Stomach (tissue), 9 donors: ENCODE data around the gene MON1A. TPM values are rescaled to one million over a fixed set of nuclear protein-coding genes. Genes with fewer than 3 reads are reported as not detected.

ENCODE experiments used
- DNase-seq, 2 donors: peaks; one replicate each; pipeline versions ENCODE4 v3.0.0 to v3.0.0-alpha.2; 2013 to 2019
- H3K27ac ChIP-seq, 5 donors: fragments of 200-600 bp in 4 of 5; sonication (generic) in 4 of 5; one replicate each; pipeline ENCODE4 v1.5.1; 2013 to 2019; ENCODE audit warnings: mild to moderate bottlenecking in 1 of 5, moderate library complexity in 1 of 5
- H3K27me3 ChIP-seq, 3 donors: fragments of 200-600 bp; sonication (generic); one replicate each; pipeline ENCODE4 v1.5.1; 2017 to 2019; ENCODE audit warnings: mixed run types in 1 of 3
- H3K36me3 ChIP-seq, 4 donors: fragments of 200-600 bp; sonication (generic); 1 replicate in 3 of 4; 2 replicates in 1 of 4; pipeline ENCODE4 v1.5.1; 2016 to 2019
- H3K4me1 ChIP-seq, 4 donors: fragments of 200-600 bp; sonication (generic); one replicate each; pipeline ENCODE4 v1.5.1; 2016 to 2019
- H3K4me3 ChIP-seq, 4 donors: fragments of 200-600 bp; sonication (generic) in 3 of 4; one replicate each; pipeline ENCODE4 v1.5.1; 2016 to 2019; ENCODE audit warnings: mild to moderate bottlenecking in 1 of 4
- H3K9me3 ChIP-seq, 4 donors: fragments of 200-600 bp; sonication (generic); one replicate each; pipeline ENCODE4 v1.5.1; 2016 to 2019
- EP300 ChIP-seq: sonication (generic); formaldehyde crosslinking; IDR thresholded peaks from one replicate; pipeline ENCODE4 v1.6.1; 2017; ENCODE audit warnings: antibody characterized with exemption
- POLR2A ChIP-seq, 4 donors: fragments of 450-650 bp; IDR thresholded peaks; one replicate each; pipeline ENCODE4 v1.6.1; 2016; ENCODE audit warnings: antibody characterized with exemption in 4 of 4, control low read depth in 2 of 4, mild to moderate bottlenecking in 1 of 4, moderate library complexity in 1 of 4
- POLR2AphosphoS5 ChIP-seq, 3 donors: sonication (generic); formaldehyde crosslinking; IDR thresholded peaks; one replicate each; pipeline ENCODE4 v1.6.1; 2016; ENCODE audit warnings: antibody characterized with exemption in 3 of 3
- WGBS, 5 donors: extraction: QIAGEN DNeasy Blood & Tissue Kit in 3 of 5; methylation state at CpG; one replicate each; pipeline versions ENCODE4 v1.1.5 to v1.1.7; 2013 to 2018; 5-methylcytosine and 5-hydroxymethylcytosine counted together
- intact Hi-C: fragments of 100-400 bp; cut with DNase I; formaldehyde crosslinking; loops from one replicate; pipeline ENCODE4 v1.15.1; 2023; ENCODE audit warnings: low total_unique reads
- polyA plus RNA-seq, 3 donors: library from polyadenylated mRNA; stranded (reverse); fragments of 200-250 nt; gene quantifications; one replicate each; pipeline ENCODE4 v1.2.3, GENCODE V29; 2013
- total RNA-seq, 5 donors: library from RNA; depleted of rRNA; stranded (reverse); fragments of >200 nt; gene quantifications; one replicate each; pipeline versions ENCODE4 v1.1.0 to v1.2.3, GENCODE V29; 2014 to 2016
- TF ChIP-seq, protein P1 (sequence below), 7 experiments: fragments of 450-650 bp in 4 of 7; fragments of 200-600 bp in 3 of 7; sonication (generic) in 3 of 7; IDR thresholded peaks; one replicate each; pipeline ENCODE4 v1.5.1; 2016 to 2019; ENCODE audit warnings: antibody characterized with exemption in 7 of 7, control low read depth in 2 of 7, mild to moderate bottlenecking in 1 of 7
- donor health status: healthy with polysubstance abuse.
- donor health status: Bipolar disorder and iron deficiency.
- donor health status: healthy.

MON1A gene
- total and polyA plus RNA-seq, 8 donors: 3.9 to 33.8 (median 9.3) TPM

DNA sequence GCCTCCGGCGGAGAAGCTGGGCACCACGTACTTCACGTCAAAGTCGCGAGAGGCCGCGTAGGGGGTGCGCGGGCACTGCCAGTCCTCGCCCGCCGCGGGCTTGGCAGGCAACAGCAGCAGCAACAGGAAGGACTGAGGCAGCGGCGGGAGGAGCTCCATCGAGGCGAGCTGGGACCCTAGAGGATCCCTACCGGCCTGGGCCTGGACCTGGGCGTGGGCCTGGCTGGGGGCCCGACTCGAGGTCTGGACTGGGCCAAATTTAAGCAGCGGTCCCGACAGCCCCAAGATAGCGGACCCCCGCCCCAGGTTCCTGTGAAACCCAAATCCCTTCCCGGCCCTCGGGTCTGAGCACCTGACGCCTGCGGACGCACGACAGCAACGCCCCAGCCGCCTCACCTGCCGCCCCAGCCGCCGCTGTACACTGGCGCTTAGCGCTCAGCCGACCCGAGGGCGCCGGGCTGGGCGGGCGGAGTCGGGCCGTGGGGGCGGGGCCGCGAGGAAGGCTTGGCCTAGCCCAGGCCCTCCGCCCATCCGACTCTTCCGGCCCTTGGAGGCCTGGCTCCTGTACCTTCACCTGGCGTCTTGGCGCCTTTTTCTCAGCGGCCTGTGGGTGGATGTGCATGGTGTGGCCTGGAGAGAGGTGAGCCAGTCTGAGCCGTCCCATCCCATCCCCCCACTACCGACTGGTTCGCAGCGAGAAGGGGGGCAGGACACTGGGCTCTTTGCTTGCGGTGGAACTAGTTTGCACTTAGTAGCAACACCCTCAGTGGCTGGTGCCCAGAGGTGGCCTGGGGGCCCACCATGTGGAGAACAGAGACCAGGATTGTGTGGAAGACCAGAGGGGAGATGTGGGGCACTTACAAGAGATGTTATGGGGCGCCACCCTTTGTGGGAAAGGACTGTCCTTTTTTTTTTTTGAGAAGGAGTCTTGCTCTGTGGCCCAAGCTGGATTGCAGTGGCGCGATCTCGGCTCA lies 25.9 kb downstream of the MON1A start, which contains the start of gene MST1R:
Gene MST1R (minus strand): TSS at position 423 of the 974 bp plus-strand sequence. CDS start 264 bp downstream, at position 159.
- Histone ChIP-seq H3K4me1 (peaks cover 37 to 86% (median 67%) of the 10 kb centered on the region in 4 donors), H3K9me3 (no peaks in the 10 kb centered on the region), H3K4me3 (peak within 1 kb of the TSS; percentile 40 to 54 (median 49)), H3K27ac (peak within 1 kb of the TSS; percentile 86 to 94 (median 90)), H3K27me3 (no peaks in the 10 kb centered on the region), H3K36me3 (peaks cover 0 to 6% (median 4%) of the 10 kb centered on the region in 4 donors)
- intact Hi-C loops: no loop called here
- DNase-seq: peak; percentile 94 to 96
- TF ChIP-seq, protein P1, sequence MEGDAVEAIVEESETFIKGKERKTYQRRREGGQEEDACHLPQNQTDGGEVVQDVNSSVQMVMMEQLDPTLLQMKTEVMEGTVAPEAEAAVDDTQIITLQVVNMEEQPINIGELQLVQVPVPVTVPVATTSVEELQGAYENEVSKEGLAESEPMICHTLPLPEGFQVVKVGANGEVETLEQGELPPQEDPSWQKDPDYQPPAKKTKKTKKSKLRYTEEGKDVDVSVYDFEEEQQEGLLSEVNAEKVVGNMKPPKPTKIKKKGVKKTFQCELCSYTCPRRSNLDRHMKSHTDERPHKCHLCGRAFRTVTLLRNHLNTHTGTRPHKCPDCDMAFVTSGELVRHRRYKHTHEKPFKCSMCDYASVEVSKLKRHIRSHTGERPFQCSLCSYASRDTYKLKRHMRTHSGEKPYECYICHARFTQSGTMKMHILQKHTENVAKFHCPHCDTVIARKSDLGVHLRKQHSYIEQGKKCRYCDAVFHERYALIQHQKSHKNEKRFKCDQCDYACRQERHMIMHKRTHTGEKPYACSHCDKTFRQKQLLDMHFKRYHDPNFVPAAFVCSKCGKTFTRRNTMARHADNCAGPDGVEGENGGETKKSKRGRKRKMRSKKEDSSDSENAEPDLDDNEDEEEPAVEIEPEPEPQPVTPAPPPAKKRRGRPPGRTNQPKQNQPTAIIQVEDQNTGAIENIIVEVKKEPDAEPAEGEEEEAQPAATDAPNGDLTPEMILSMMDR (IDR thresholded peaks at IDR 0.05): peak in 1 of 7 experiments; percentile 3
- no peak for TF ChIP-seq EP300
- peak in 2 of 3 donors; percentile 95 to 96 for TF ChIP-seq POLR2AphosphoS5 (IDR thresholded peaks at IDR 0.05)
- TF ChIP-seq POLR2A (IDR thresholded peaks at IDR 0.05): peak in 1 of 4 donors; percentile 85
- 15 to 43% (median 23%) methylated on average over 11 to 65 of the region's 65 CpGs for WGBS, 5 donors

- WGBS, 5 donors: 42 to 67% (median 64%) methylated on average over 19 to 44 of the region's 44 CpGs
- Histone ChIP-seq H3K27ac (peak overlapping the region; percentile 86 to 94 (median 90)), H3K4me1 (peaks cover 37 to 96% (median 70%) of the 10 kb centered on the region in 4 donors), H3K4me3 (peak overlapping the region; percentile 40 to 54 (median 49)), H3K9me3 (no peaks in the 10 kb centered on the region), H3K27me3 (no peaks in the 10 kb centered on the region), H3K36me3 (peaks cover 0 to 9% (median 6%) of the 10 kb centered on the region in 4 donors)
- peak; percentile 27 to 49 for DNase-seq
- intact Hi-C loops: no loop called here
- TF ChIP-seq, protein P1 (IDR thresholded peaks at IDR 0.05): no peak
- TF ChIP-seq POLR2A (IDR thresholded peaks at IDR 0.05) (no peak), EP300 (no peak), POLR2AphosphoS5 (IDR thresholded peaks at IDR 0.05) (no peak)
Observed at GRCh38 chr3:49902511-49903345, 26.9 kb downstream of the MON1A start.

DNA sequence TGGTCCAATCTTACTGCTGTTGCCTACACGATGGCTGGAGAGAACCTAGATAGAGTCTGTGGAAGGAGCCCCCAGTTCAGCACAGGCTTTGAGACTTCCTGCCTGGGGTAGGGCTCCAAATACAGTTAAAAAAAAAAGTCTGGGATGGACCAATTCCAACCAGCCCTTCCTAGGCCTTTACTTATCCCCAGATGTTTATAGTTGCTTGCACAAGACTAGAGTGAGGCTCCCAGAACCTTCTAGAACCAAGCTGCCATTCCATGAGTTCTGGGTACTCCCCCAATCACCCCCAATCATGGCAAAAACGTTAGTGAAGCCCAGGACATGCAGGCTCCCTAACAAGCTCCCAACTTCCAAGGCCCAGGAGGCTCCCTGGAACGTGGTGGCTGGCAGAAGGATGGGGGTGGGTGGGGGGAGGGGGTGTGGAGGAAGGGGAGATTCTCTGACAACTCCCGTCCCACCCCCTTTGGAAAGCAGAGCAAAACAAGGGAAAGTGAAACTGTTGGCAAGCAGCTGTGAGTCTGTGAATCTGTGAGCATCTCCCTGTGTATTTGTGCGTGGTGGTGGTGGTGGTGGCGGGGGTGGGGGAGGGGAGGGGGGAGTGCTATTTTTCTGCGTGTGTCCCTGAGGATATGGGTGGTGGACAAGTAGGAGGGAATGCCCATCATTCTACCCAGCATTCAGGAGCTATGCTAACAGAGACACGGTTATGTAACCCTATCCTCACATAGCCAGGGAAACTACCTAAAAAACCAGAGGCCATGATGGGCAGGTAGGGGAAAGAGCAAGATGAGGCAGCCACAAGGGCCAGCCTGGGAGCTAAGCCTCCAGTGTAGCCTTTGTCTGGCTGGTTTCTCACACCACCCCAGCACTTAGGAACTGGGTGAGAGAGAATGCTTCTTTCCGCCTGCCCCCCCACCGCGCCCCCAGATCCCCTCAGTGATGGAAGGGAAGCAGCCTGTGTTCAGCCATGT lies 28.0 kb downstream of the MON1A start:
- H3K27ac ChIP-seq: peak overlapping the region; percentile 86 to 94 (median 90)
- H3K9me3 ChIP-seq: no peaks in the 10 kb centered on the region
- peak in 1 of 2 donors; percentile 73 for DNase-seq
- no peaks in the 10 kb centered on the region for H3K27me3 ChIP-seq
- peak overlapping the region; percentile 40 to 54 (median 49) for H3K4me3 ChIP-seq
- intact Hi-C loops: no loop called here
- WGBS, 5 donors: 27 to 39% (median 31%) methylated on average over 10 to 11 of the region's 11 CpGs
- peaks cover 2 to 19% (median 17%) of the 10 kb centered on the region in 4 donors for H3K36me3 ChIP-seq
- TF ChIP-seq, protein P1 (IDR thresholded peaks at IDR 0.05): no peak
- TF ChIP-seq POLR2A (IDR thresholded peaks at IDR 0.05) (no peak), POLR2AphosphoS5 (IDR thresholded peaks at IDR 0.05) (no peak), EP300 (no peak)
- H3K4me1 ChIP-seq: peaks cover 37 to 88% (median 68%) of the 10 kb centered on the region in 4 donors
